Kidney (tissue), 14 donors: ENCODE data around the gene ARL14. TPM values are rescaled to one million over a fixed set of nuclear protein-coding genes. Genes with fewer than 3 reads are reported as not detected.
"Not testable (repeated sequence)": the region's sequence is repeated elsewhere in the genome, so short reads cannot be mapped to it uniquely, and the experiment has no call there.

Source experiments
- DNase-seq, 5 donors: peaks; one replicate each; pipeline ENCODE4 v3.0.0-alpha.2; 2013 to 2020
- FAIRE-seq: peaks from 2 replicates; lab custom pipeline; 2012; peaks lifted over from hg19 to GRCh38; lab: Jason Lieb, UNC
- H3K27ac ChIP-seq, 2 donors: one replicate each; pipeline ENCODE4 v1.7.0; 2013; ENCODE audit warnings: low read depth in 2 of 2, low read length in 2 of 2, inconsistent platforms in 1 of 2
- H3K27me3 ChIP-seq: one replicate; pipeline ENCODE4 v1.7.1; 2013; ENCODE audit warnings: low read length, inconsistent platforms; ENCODE audit not compliant: control insufficient read depth, insufficient read depth
- H3K36me3 ChIP-seq, 3 donors: one replicate each; pipeline versions ENCODE4 v1.7.0 to v1.7.1; 2013; ENCODE audit warnings: low read length in 3 of 3, control low read depth in 1 of 3, inconsistent platforms in 1 of 3; ENCODE audit not compliant: insufficient read depth in 3 of 3, control insufficient read depth in 2 of 3
- H3K4me1 ChIP-seq, 3 donors: one replicate each; pipeline versions ENCODE4 v1.7.0 to v1.7.1; 2013; ENCODE audit warnings: low read length in 3 of 3, inconsistent platforms in 1 of 3, low read depth in 1 of 3; ENCODE audit not compliant: control insufficient read depth in 2 of 3, insufficient read depth in 2 of 3
- H3K4me3 ChIP-seq, 3 donors: one replicate each; pipeline versions ENCODE4 v1.7.0 to v1.8.1; 2013; ENCODE audit warnings: low read length in 3 of 3, control low read depth in 1 of 3, inconsistent platforms in 1 of 3
- H3K9ac ChIP-seq, 3 donors: one replicate each; pipeline versions ENCODE4 v1.7.0 to v1.7.1; 2013; ENCODE audit warnings: low read length in 3 of 3, control low read depth in 1 of 3, inconsistent platforms in 1 of 3
- H3K9me3 ChIP-seq, 3 donors: one replicate each; pipeline versions ENCODE4 v1.7.0 to v1.7.1; 2013; ENCODE audit warnings: low read length in 3 of 3, control low read depth in 1 of 3, inconsistent platforms in 1 of 3; ENCODE audit not compliant: control insufficient read depth in 2 of 3, insufficient read depth in 1 of 3
- intact Hi-C: fragments of 100-400 bp; cut with DNase I; formaldehyde crosslinking; loops from one replicate; pipeline ENCODE4 v1.11.1; 2022
- polyA plus RNA-seq: library from polyadenylated mRNA; stranded (reverse); fragments of 350-450 nt; fragmentation: Illumina TruSeq; extraction: RNeasy Lipid Tissue Mini Kit (QIAGEN cat#74804); gene quantifications from one replicate; pipeline ENCODE4 v1.2.3, GENCODE V29; 2014; ENCODE audit warnings: low read depth, low replicate concordance; ENCODE audit not compliant: insufficient read depth
- total RNA-seq: library from RNA; stranded (reverse); fragmentation: NEBNext Ultra II Directional; extraction: Animal tissue kit (Norgen Biotek cat#: 25700); gene quantifications from one replicate; pipeline ENCODE4 v1.2.1, GENCODE V29; 2021
- TF ChIP-seq, protein P1 (sequence below): IDR thresholded peaks from 3 replicates; pipeline ENCODE4 v1.5.1; 2012; ENCODE audit warnings: mild to moderate bottlenecking, moderate library complexity, borderline replicate concordance; ENCODE audit not compliant: insufficient read depth; ENCODE audit errors: extremely low read depth
- donor health status: control.
- donor health status: control.
- donor health status: control.
- donor health status: control.
- donor health status: control.
- donor health status: DM: yes; HTN: yes; CAD: no.
- donor health status: Normal renal cell carcinoma (clear cell type).

Gene ARL14
- total and polyA plus RNA-seq, 2 donors from 2014 or later: 0.31 TPM; not detected in 1

DNA sequence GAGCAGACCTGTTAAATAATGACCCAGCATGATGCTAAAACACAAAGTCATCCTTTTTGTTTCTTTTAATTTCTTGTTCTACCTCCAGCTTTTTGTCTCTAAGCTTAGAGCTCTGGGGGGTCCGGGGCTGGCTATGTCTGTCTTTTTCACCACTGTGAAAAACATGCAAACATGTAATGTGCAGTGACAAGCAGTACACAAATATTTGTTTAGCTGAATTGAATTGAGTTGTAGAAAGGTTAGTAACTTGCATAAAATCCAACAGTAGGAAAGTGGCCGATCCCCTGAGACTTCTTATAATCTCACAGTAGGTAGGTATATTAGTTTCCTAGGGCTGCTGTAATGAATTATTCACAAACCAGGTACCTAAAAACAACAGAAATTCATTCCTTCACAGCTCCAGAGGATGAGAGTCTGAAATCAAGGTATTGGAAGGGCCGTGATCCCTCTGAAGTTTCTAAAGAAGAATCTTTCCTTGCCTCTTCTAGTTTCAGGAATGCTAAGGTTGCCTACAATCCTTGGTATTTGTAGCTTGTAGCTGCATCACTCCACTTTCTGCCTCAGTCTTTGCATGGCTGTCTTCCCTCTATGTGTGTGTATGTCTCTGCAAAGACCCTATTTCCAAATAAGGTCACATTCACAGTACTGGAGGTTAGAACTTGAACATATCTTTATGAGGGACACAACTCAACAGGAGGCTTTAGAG lies 32.7 kb downstream of the ARL14 start:
- H3K4me3 ChIP-seq: no peak overlapping the region
- TF ChIP-seq, protein P1, sequence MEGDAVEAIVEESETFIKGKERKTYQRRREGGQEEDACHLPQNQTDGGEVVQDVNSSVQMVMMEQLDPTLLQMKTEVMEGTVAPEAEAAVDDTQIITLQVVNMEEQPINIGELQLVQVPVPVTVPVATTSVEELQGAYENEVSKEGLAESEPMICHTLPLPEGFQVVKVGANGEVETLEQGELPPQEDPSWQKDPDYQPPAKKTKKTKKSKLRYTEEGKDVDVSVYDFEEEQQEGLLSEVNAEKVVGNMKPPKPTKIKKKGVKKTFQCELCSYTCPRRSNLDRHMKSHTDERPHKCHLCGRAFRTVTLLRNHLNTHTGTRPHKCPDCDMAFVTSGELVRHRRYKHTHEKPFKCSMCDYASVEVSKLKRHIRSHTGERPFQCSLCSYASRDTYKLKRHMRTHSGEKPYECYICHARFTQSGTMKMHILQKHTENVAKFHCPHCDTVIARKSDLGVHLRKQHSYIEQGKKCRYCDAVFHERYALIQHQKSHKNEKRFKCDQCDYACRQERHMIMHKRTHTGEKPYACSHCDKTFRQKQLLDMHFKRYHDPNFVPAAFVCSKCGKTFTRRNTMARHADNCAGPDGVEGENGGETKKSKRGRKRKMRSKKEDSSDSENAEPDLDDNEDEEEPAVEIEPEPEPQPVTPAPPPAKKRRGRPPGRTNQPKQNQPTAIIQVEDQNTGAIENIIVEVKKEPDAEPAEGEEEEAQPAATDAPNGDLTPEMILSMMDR: no peak
- no peaks in the 10 kb centered on the region for H3K9me3 ChIP-seq
- no peaks in the 10 kb centered on the region for H3K27me3 ChIP-seq
- H3K36me3 ChIP-seq: no peaks in the 10 kb centered on the region
- DNase-seq: no peak
- H3K4me1 ChIP-seq: no peaks in the 10 kb centered on the region
- no peak overlapping the region for H3K9ac ChIP-seq
- intact Hi-C loops: loop anchor here (10.0 kb wide), 1 partner anchor 225 kb away; no protein-coding TSS in a partner anchor
- FAIRE-seq: no peak
- no peak overlapping the region for H3K27ac ChIP-seq

DNA sequence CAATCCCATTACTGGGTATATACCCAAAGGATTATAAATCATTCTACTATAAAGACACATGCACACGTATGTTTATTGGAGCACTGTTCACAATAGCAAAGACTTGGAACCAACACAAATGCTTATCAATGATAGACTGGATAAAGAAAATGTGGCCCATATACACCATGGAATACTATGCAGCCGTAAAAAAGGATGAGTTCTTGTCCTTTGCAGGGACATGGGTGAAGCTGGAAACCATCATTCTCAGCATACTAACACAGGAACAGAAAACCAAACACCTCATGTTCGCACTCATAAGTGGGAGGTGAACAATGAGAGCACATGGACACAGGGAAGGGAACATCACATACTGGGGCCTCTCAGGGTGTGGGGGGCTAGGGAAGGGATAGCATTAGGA lies 36.2 kb downstream of the ARL14 start:
- FAIRE-seq: not testable (repeated sequence)

DNA sequence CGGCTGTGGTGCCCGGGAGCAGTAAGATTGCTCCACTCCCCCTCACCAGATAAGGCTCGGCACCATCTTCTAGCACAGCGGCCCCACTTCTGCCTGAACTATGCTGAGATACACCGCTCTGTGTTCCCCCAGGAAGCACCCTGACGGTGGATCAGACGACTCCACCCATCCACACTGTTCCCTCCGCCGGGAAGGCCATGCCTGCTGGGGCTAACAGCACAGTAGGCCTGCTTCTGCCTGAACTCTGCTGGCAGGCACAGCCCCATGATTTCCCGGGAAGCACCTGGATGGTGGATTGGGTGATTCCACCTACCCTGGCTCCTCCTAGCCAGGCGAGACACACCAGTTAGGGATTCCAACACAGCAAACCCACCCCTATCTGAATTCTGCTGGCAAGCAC lies 42.8 kb downstream of the ARL14 start:
- Histone ChIP-seq H3K9me3 (no peaks in the 10 kb centered on the region), H3K9ac (no peak overlapping the region), H3K27me3 (no peaks in the 10 kb centered on the region), H3K4me1 (no peaks in the 10 kb centered on the region), H3K36me3 (no peaks in the 10 kb centered on the region), H3K27ac (no peak overlapping the region), H3K4me3 (no peak overlapping the region)
- intact Hi-C loops: no loop called here
- FAIRE-seq (no peak), DNase-seq (no peak)
- TF ChIP-seq, protein P1: no peak

More for the DNA sequence above, 36.2 kb downstream of the ARL14 start:
- H3K27ac ChIP-seq, H3K4me1 ChIP-seq, DNase-seq, H3K4me3 ChIP-seq, intact Hi-C loops, H3K9ac ChIP-seq, H3K36me3 ChIP-seq, H3K9me3 ChIP-seq, H3K27me3 ChIP-seq: not testable (repeated sequence)

DNA sequence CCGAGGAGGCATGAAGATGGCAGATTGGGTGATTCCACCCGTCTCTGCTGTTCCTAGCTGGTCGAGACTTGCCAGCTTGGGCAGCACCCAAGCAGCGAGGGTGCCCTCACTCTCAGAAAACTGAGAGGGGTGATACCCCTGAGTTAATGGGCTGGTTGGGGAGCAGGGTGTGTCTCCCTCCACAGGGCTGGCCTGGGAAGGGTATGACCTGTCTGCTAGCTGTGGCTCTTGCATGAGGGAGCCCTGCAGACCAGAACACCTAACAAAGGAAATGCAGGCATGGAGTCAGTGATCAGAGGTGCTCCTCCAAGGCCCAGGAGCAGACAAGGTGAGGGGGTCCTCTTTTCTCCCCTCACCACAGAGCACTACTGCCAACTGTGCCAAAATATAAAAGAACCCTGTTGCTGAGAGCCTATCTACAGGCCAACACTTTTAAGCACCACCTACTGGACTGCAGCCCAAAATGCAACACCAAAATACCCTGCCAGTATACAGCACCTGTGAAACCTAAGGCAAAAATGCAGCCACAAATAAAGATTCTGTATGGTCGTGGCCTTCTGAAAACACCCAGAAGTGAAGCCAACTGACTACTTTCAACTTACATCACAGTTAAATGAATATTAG lies 43.3 kb downstream of the ARL14 start:
- TF ChIP-seq, protein P1: no peak
- DNase-seq: no peak
- intact Hi-C loops: no loop called here
- no peaks in the 10 kb centered on the region for H3K27me3 ChIP-seq
- H3K36me3 ChIP-seq: no peaks in the 10 kb centered on the region
- no peak for FAIRE-seq
- no peak overlapping the region for H3K27ac ChIP-seq
- H3K4me1 ChIP-seq: no peaks in the 10 kb centered on the region
- H3K4me3 ChIP-seq: no peak overlapping the region
- no peaks in the 10 kb centered on the region for H3K9me3 ChIP-seq
- no peak overlapping the region for H3K9ac ChIP-seq
